Measurements from ENCODE around the gene RHOG. TPM values are rescaled to one million over a fixed set of nuclear protein-coding genes. Genes with fewer than 3 reads are reported as not detected.
"Not testable (repeated sequence)": the region's sequence is repeated elsewhere in the genome, so short reads cannot be mapped to it uniquely, and the experiment has no call there.

The RHOG gene
- total and polyA plus RNA-seq, 9 donors, result 7.4 to 31.4 (median 25.6) TPM

GRCh38 chr11:3802011-3802790 is 38.6 kb downstream of the RHOG start:
- no peak overlapping the region for H3K4me3 ChIP-seq (ENCODE audit: low read length)
- H3K27me3 ChIP-seq (ENCODE audit: control insufficient read depth, insufficient read depth, low read length), result no peaks in the 10 kb centered on the region
- H3K27ac ChIP-seq (ENCODE audit: low read length), result no peak overlapping the region
- no peaks in the 10 kb centered on the region for H3K9me3 ChIP-seq (replicated peaks; ENCODE audit: control insufficient read depth, low read depth, low read length)
- WGBS (ENCODE audit: insufficient coverage), result 76% methylated on average over 2 of the region's 4 CpGs
- H3K36me3 ChIP-seq (ENCODE audit: control insufficient read depth, insufficient read depth, low read length), result no peaks in the 10 kb centered on the region
- peaks cover 4% of the 10 kb centered on the region for H3K4me1 ChIP-seq (ENCODE audit: control insufficient read depth, insufficient read depth, low read length)
- DNase-seq, result no peak

DNA sequence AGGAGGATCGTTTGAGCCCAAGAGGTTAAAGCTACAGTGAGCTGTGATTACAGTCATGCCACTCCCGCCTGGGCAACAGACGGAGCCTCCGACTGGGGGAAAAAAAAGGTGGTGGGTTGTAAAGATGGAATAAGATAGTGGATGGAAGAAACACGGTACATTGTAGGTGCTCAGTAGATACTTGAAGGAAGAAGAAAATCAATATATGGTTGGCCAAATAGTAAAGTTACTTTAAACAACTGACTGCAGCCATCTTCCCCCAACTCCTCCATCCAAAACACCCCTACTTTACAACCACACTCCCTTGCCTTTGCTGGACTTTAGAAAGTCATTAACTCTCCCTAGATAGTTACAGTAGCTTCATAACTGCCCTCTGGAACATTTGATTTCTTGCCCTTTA is 40.9 kb downstream of the RHOG start:
- Histone ChIP-seq H3K27ac (ENCODE audit: low read length) (no peak overlapping the region), H3K4me1 (ENCODE audit: control insufficient read depth, insufficient read depth, low read length) (peaks cover 8% of the 10 kb centered on the region), H3K27me3 (ENCODE audit: control insufficient read depth, insufficient read depth, low read length) (no peaks in the 10 kb centered on the region), H3K36me3 (ENCODE audit: control insufficient read depth, insufficient read depth, low read length) (no peaks in the 10 kb centered on the region), H3K9me3 (replicated peaks; ENCODE audit: control insufficient read depth, low read depth, low read length) (no peaks in the 10 kb centered on the region), H3K4me3 (ENCODE audit: low read length) (no peak overlapping the region)
- WGBS (ENCODE audit: insufficient coverage), result 80% methylated on average over 3 of the region's 5 CpGs
- no peak for DNase-seq

- Histone ChIP-seq H3K4me1 (ENCODE audit: control insufficient read depth, insufficient read depth, low read length) (peaks cover 8% of the 10 kb centered on the region), H3K9me3 (replicated peaks; ENCODE audit: control insufficient read depth, low read depth, low read length) (no peaks in the 10 kb centered on the region), H3K27ac (ENCODE audit: low read length) (no peak overlapping the region), H3K36me3 (ENCODE audit: control insufficient read depth, insufficient read depth, low read length) (no peaks in the 10 kb centered on the region), H3K27me3 (ENCODE audit: control insufficient read depth, insufficient read depth, low read length) (no peaks in the 10 kb centered on the region), H3K4me3 (ENCODE audit: low read length) (no peak overlapping the region)
- 94% methylated on average over 7 of the region's 9 CpGs for whole genome bisulfite sequencing (ENCODE audit: insufficient coverage)
- DNase-seq, result no peak
Observed at GRCh38 chr11:3799143-3799542, 41.6 kb downstream of the RHOG start.

DNA sequence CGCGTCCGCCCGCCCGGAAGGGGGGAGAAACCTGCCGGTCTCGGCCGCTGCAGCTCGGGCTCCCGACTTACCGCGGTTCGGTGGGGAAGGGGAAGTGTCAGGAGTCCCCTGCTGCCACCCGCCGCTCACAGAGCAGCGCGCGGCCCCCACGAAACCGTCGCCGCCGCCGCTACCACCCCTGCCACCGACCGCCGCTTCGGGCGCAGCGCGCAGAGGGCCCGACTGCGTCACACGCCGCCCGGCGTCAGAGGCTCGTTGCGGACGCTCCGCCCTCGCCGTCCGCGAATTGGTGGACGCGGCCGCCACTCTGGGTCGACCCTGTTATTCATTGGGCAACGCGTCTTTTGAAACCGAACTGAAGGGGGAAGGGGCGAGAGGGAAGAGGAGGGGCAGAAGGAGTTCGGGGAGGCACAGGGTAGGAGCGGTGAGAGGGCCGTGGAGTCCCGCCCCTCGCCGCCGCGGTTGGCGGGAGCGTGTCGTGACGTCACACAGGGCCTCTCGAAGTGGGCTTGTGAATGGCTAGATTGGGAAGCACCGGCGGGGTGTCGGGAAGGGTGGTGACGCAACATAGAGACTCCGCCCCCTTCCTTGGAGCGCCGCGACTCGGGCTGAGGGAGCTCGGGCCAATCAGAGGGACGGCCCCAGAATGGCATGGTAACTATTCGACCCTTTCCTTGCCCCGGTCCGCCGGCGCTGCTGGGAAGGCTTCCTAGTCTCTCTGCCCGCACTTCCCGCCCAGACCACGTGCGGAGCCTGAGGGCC is 43.2 kb downstream of the RHOG start, which contains the start of gene NUP98:
TSS of gene NUP98 (minus strand) at position 226 of the 762 bp plus-strand sequence. CDS start 15,437 bp downstream, outside the sequence.
- Histone ChIP-seq H3K36me3 (ENCODE audit: control insufficient read depth, insufficient read depth, low read length) (peaks cover 15% of the 10 kb centered on the region), H3K27ac (ENCODE audit: low read length) (peak within 1 kb of the TSS; percentile 95), H3K9me3 (replicated peaks; ENCODE audit: control insufficient read depth, low read depth, low read length) (no peaks in the 10 kb centered on the region), H3K4me3 (ENCODE audit: low read length) (peak within 1 kb of the TSS; percentile 100), H3K4me1 (ENCODE audit: control insufficient read depth, insufficient read depth, low read length) (peaks cover 8% of the 10 kb centered on the region), H3K27me3 (ENCODE audit: control insufficient read depth, insufficient read depth, low read length) (no peaks in the 10 kb centered on the region)
- peak; percentile 100 for DNase-seq
- WGBS (ENCODE audit: insufficient coverage), result under 1% methylated on average over 85 of the region's 86 CpGs

DNA sequence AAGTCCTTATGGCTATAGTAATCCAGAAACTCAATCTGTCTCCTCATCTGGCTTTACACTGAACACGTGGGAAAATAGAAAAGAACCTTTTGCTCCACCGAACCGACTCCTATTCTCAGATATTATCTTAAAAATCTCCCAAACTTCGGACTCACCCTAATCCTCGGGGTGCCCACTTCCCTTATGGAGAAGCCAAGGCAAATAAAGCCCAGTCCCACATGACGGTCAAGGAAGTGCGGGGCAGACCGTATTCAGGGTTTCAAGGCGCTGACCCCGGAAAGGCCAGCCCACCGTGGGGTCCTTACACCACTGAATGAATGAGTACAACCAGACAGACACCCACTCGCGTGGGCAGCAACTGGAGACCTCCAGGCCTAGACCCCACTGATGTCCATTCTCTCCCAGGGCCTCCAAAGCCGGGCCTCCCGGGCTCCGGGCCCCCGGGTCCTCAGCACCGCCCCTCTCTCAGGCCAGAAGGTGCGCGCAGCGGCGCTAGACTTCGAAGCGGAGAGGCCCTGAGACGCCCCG is 43.9 kb downstream of the RHOG start:
- H3K27me3 ChIP-seq (ENCODE audit: control insufficient read depth, insufficient read depth, low read length), result no peaks in the 10 kb centered on the region
- H3K36me3 ChIP-seq (ENCODE audit: control insufficient read depth, insufficient read depth, low read length), result peaks cover 18% of the 10 kb centered on the region
- H3K27ac ChIP-seq (ENCODE audit: low read length), result peak overlapping the region; percentile 93
- 0% methylated on average over 14 of the region's 26 CpGs for WGBS (ENCODE audit: insufficient coverage)
- peak overlapping the region; percentile 100 for H3K4me3 ChIP-seq (ENCODE audit: low read length)
- H3K9me3 ChIP-seq (replicated peaks; ENCODE audit: control insufficient read depth, low read depth, low read length), result no peaks in the 10 kb centered on the region
- H3K4me1 ChIP-seq (ENCODE audit: control insufficient read depth, insufficient read depth, low read length), result peaks cover 8% of the 10 kb centered on the region
- no peak for DNase-seq

DNA sequence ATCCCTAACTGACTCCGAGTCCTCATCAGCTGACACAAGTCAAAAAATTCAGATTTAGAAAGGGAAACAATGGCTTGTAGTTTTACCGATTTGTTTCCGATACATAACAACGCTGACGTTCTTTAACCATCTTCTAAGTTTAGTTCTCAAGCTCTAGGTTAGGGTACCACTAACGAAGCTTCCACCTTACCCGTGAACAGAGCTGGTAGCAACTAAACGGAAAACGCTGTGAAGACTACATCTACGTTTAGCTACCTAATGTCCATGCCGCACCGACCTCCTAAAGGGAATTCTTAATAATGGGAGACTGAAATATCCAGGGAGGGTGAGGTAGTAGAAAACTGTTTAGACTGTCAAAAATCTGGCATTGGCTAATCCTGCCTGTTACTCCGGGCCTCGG is 44.4 kb downstream of the RHOG start:
- WGBS (ENCODE audit: insufficient coverage), result 36% methylated on average over 3 of the region's 14 CpGs
- H3K27me3 ChIP-seq (ENCODE audit: control insufficient read depth, insufficient read depth, low read length), result no peaks in the 10 kb centered on the region
- no peak for DNase-seq
- peaks cover 21% of the 10 kb centered on the region for H3K36me3 ChIP-seq (ENCODE audit: control insufficient read depth, insufficient read depth, low read length)
- H3K27ac ChIP-seq (ENCODE audit: low read length), result peak overlapping the region; percentile 93
- H3K4me3 ChIP-seq (ENCODE audit: low read length), result peak overlapping the region; percentile 100
- no peaks in the 10 kb centered on the region for H3K9me3 ChIP-seq (replicated peaks; ENCODE audit: control insufficient read depth, low read depth, low read length)
- peaks cover 8% of the 10 kb centered on the region for H3K4me1 ChIP-seq (ENCODE audit: control insufficient read depth, insufficient read depth, low read length)

GRCh38 chr11:3796002-3796311 is 44.8 kb downstream of the RHOG start:
- 65% methylated on average over 6 of the region's 6 CpGs for WGBS (ENCODE audit: insufficient coverage)
- H3K27ac ChIP-seq (ENCODE audit: low read length), result no peak overlapping the region

DNA sequence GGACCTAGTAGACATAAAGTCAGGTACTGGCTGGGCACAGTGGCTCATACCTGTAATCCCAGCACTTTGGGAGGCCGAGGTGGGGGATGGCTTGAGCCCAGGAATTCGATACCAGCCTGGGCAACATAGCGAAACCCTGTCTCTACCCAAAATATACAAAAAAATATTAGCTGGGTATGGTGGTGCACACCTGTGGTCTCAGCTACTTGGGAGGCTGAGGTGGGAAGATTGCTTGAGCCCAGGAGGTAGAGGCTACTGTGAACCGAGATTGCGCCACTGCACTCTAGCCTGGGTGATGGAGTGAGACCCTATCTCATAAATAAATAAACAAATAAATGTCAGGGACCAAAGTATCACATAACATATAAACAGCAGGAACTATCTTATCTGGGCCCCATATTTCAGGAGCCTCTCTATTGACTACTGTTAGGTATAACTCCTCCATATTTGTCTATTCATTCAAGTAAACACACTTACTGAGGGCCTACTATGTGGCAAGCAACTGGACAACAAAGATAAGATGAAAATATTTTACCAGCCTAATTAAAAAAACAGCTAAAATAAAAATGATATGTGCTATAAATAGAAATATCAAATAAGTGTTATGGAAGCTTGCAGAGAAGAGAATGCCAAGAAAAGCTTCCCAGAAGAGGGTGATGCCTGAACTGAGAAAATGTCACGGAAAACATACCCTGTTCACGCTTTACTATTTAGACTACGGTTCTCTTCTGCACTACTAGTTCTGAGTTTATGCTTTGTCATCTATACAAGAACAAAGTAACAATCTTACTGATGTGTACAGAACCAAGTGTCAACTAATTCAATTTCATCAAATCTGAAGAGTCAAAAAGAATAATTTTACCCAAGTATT is 45.4 kb downstream of the RHOG start:
- Histone ChIP-seq H3K9me3 (replicated peaks; ENCODE audit: control insufficient read depth, low read depth, low read length) (no peaks in the 10 kb centered on the region), H3K4me1 (ENCODE audit: control insufficient read depth, insufficient read depth, low read length) (peaks cover 8% of the 10 kb centered on the region), H3K27ac (ENCODE audit: low read length) (no peak overlapping the region), H3K36me3 (ENCODE audit: control insufficient read depth, insufficient read depth, low read length) (peaks cover 24% of the 10 kb centered on the region), H3K4me3 (ENCODE audit: low read length) (peak overlapping the region; percentile 100), H3K27me3 (ENCODE audit: control insufficient read depth, insufficient read depth, low read length) (no peaks in the 10 kb centered on the region)
- DNase-seq, result no peak
- no CpG with 5 or more reads among the region's 8 CpGs for WGBS (ENCODE audit: insufficient coverage)

More at GRCh38 chr11:3796002-3796311, 44.8 kb downstream of the RHOG start:
- DNase-seq, result no peak
- peaks cover 24% of the 10 kb centered on the region for H3K36me3 ChIP-seq (ENCODE audit: control insufficient read depth, insufficient read depth, low read length)
- no peaks in the 10 kb centered on the region for H3K27me3 ChIP-seq (ENCODE audit: control insufficient read depth, insufficient read depth, low read length)
- peak overlapping the region; percentile 100 for H3K4me3 ChIP-seq (ENCODE audit: low read length)
- peaks cover 8% of the 10 kb centered on the region for H3K4me1 ChIP-seq (ENCODE audit: control insufficient read depth, insufficient read depth, low read length)
- H3K9me3 ChIP-seq (replicated peaks; ENCODE audit: control insufficient read depth, low read depth, low read length), result no peaks in the 10 kb centered on the region

- H3K27me3 ChIP-seq (ENCODE audit: control insufficient read depth, insufficient read depth, low read length); DNase-seq; H3K4me3 ChIP-seq (ENCODE audit: low read length); H3K4me1 ChIP-seq (ENCODE audit: control insufficient read depth, insufficient read depth, low read length); H3K27ac ChIP-seq (ENCODE audit: low read length); H3K9me3 ChIP-seq (replicated peaks; ENCODE audit: control insufficient read depth, low read depth, low read length): not testable (repeated sequence)
- 96% methylated on average over 10 of the region's 10 CpGs for WGBS (ENCODE audit: insufficient coverage)
- H3K36me3 ChIP-seq (ENCODE audit: control insufficient read depth, insufficient read depth, low read length), result peaks cover 24% of the 10 kb centered on the region
Observed at GRCh38 chr11:3794387-3794786, 46.4 kb downstream of the RHOG start.
